HG03066 (cell line): Measurements from ENCODE around the gene GAL3ST2.
A peak's percentile ranks its signal among the peaks of the same experiment; 100 is the strongest.
"Not testable (repeated sequence)": the region's sequence is repeated elsewhere in the genome, so short reads cannot be mapped to it uniquely, and the experiment has no call there.

Experiments used
- ATAC-seq: cut with Tn5 transposase; IDR thresholded peaks from one replicate; pipeline ENCODE4 v1.9.1; 2021; ENCODE audit warnings: low read depth; ENCODE audit not compliant: unreplicated experiment

The GAL3ST2 gene

DNA sequence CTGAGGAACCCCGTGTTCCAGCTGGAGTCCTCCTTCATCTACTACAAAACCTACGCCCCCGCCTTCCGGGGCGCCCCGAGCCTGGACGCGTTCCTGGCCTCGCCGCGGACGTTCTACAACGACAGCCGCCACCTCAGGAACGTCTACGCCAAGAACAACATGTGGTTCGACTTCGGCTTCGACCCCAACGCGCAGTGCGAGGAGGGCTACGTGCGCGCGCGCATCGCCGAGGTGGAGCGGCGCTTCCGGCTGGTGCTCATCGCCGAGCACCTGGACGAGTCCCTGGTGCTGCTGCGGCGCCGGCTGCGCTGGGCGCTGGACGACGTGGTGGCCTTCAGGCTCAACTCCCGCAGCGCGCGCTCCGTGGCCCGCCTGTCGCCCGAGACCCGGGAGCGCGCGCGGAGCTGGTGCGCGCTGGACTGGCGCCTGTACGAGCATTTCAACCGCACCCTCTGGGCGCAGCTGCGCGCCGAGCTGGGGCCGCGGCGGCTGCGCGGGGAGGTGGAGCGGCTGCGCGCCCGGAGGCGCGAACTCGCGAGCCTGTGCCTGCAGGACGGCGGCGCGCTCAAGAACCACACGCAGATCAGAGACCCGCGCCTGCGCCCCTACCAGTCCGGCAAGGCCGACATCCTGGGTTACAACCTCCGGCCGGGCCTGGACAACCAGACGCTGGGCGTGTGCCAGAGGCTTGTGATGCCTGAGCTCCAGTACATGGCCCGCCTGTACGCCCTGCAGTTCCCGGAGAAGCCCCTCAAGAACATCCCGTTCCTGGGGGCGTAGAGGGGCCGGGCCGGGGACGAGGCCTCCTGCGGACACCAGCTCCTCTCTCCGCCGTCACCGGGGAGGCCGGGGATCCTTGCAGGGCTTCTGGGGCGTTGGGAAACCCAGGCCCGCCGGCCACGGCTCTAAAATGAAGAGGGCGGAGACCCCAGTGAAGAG is 27.0 kb downstream of the GAL3ST2 start:
- ATAC-seq, result peak; percentile 50

DNA sequence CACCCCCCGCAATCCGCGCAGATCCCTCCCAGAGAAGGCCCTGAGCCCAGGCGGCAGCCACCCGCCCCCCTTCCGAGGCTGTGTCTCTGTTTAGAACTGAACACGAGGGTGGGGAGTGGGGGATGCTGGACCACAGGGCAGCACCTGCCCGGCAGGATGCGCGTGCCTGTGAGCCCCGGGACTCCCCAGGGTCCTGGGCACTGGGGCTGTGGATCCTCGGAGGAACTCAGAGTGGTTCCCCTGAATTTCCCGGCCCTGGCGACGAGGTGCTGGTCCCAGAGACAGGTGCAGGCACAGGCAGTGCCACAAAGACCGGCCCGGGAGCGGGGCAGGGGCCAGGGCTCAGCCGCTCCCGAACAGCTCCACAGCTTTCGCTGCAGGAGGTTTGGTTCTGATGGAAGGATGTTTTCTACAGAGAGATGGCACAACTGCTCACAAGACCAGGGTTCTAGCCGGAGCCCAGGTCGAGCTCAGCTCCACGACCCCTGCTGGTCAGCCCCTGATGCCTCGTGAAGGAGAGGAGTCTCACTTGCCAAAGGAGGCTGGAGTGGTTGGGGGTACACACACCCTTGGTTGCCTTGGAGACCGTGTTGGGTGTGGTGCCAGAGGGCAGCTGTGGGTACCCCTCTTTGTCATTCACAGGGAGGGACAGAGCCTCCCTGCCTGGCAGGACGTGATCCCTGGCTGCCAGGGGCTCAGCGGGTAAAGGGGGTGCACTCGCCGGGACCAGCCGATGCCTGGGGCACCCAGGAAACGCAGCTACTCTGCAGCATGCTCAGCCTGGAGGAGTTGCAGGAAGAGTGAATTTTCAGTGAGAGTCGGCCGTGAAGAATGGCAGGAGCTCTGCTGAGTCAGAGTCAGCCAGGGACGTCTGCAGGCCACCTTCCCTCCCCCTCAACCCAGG is 28.0 kb downstream of the GAL3ST2 start:
- no peak for ATAC-seq

DNA sequence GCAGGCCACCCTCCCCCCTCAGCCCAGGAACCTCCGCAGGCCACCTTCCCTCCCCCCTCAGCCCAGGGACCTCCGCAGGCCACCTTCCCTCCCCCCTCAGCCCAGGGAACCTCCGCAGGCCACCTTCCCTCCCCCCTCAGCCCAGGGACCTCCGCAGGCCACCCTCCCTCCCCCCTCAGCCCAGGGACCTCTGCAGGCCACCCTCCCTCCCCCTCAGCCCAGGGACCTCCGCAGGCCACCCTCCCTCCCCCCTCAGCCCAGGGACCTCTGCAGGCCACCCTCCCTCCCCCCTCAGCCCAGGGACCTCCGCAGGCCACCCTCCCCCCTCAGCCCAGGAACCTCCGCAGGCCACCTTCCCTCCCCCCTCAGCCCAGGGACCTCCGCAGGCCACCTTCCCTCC is 29.6 kb downstream of the GAL3ST2 start:
- not testable (repeated sequence) for ATAC-seq

DNA sequence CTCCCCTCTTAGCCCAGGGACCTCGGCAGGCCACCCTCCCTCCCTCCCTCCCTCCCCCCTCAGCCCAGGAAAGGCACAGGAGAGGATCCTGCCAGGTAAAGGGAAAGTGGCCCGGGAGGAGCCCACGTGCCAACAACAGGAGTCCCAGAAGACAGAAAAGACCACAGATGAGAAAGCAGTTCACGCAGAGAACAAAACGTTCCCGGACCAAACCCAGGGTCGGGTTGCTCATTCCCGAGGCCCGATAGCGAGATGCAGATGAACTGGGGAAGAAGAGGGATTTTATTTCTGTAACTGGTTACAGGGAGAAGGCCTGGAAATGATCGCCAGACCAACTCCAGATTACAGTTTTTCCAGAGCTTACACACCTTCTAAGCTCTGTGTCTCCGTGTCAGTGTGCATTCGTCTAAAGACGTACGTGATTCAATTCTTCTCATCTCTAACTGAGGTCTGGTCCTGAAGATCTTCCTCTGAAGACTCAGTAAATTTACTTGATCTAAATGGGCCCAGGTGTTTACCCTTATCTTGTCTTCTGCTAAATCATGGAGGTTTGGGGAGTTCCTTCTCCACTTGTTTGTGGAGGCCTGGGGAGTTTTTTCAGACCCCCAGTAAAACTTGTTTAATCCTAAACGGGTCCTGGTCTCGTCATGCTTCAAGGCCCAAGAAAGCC is 31.6 kb downstream of the GAL3ST2 start:
- ATAC-seq, result no peak

DNA sequence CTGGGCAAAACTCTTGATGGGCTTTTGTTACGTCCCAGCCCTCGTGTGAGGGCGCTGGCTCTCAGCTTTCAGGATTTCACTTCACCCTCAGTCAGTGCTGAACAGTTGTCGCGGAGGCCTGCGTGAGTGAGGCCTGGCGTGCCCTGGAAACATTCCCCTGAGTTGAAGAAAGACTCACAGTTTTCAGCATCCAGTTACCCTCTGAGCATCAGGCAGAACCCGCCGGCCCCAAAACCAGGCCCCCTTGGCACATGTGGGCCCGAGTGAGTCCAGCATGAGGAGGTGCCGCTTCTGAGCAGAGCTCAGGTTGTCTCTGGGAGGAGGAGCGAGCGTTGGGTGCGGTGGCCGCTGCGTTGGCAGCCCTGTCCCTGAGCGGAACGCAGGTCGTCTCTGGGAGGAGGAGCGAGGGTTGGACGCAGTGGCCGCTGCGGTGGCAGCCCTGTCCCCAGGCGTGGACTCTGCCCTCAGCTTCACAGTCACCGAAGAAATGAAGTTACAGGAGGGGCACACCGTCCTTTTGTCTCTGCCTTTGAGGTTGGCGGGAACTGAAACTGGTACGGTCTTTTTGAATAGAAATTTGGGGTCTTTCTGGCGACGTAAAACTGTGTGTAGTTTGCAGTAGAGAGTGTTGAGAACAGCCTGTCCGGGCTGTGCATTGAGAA is 32.2 kb downstream of the GAL3ST2 start, which contains the start of gene NEU4:
NEU4 (plus strand) TSS at position 473 of the 662 bp plus-strand sequence. CDS start 5,292 bp downstream, outside the sequence.
- no peak for ATAC-seq

DNA sequence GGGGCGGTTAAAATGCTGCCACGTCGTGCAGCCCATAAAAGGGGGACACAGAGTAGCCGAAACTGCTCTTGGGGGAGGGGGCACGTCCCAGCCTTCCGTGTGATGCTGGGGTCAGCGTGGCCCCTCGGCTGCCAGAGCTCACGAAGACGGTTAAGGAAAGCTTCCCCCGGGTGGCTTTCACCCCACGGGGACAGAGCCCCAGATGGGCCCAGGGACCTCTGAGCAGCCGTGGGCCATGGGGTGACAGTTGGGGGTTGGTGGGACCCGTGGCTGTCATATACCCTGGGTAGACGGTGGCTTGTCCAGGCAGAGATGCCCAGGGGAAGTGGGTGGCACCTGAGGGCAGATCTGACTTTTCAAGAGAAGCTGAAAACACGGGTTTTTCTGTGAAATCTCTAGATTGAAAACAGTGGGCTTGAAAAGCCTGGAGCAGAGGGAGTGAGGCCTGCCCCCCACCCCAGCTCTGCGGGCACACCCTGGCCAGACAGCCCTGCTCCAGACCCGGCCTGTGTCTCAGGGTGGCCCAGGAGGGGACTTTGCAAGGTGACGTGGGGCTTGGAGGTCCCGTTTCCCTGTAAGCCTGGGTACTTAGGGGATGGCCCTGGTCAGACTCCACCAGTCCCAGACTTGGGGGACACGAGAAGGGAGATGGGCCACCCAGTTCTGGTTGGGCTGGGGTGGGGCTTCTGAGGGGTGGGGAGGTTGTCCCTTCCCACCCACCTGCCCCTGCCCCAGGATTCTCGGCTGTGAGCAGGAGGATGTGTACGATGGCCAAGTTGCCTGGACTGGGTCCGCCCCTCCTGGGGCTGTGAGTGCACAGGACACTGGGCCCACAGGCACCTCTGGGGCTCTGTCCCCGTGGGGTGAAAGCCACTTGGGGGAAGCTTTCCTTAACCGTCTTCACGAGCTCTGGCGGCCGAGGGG is 33.0 kb downstream of the GAL3ST2 start:
- no peak for ATAC-seq

DNA sequence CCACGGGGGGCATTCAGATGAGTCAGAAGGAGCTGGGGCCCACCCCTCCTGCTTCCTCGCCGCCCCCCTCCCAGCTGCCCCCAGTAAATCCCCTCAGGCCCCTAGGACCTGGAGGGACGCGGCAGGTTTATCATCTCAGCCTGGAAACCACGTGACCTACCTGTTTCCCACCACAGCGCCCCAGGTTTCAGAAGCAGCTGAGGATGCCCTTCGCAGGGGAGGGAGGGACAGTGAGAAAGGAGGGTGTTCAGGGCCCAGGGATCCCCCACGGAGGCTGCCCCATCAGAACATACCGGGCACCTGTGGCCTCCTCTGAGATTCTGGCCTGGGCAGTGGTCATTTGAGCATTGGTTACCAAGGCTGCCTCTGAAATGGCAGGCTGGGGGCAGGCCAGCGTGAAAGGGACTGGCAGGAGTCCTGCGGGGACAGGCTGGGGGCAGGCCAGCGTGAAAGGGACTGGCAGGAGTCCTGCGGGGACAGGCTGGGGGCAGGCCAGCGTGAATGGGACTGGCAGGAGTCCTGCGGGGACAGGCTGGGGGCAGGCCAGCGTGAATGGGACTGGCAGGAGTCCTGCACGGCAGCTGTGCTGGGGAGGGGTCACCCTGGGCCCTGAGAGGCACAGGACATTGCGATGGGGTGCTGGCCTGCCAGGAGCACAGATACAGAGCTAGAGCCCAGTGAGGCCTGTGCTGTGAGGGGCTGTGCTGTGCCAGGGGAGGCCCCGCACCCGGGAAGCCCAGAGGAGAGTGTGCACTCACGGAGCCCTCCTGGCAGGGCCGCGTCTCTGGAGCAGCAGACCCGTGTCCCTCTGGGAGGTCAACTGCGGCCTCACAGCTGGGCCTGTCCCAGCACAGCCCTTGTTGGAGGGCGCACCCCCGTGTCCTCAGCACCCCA is 33.9 kb downstream of the GAL3ST2 start:
- ATAC-seq, result no peak

DNA sequence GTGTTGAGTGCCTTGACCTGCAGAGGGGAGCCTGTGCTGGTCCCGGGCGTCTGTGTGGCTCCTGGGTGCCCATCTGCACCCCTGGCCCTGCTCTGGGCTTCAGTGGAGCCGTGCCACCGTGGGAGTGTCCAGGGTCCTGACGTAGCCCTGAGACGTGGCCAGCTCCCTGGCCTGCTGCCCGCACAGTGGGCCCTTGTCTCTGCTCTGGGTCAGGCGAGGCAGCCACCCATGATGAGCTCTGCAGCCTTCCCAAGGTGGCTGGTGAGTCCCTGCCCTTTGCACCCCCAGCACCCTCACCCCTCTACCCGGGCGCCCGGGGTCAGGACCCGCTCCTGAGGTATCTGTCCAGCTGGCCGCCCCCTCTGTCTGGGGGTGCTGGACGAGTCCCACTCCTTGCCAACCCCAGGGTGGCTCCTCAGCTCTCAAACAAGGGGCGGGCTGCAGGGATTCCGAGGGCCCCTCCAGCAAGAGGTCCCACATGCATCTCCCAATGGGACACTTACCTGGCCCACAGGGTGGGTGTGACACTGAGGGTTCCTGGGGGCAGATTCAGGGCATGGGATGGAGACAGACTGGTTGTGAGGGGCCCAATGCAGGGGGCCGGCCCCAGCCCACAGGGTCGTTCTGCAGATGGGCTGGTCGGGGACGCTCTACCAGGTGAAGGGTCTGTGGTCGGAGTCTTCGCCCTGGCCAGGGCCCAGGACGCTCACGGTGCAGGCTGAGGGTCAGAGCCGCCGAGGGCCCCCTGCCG is 34.8 kb downstream of the GAL3ST2 start:
- no peak for ATAC-seq

DNA sequence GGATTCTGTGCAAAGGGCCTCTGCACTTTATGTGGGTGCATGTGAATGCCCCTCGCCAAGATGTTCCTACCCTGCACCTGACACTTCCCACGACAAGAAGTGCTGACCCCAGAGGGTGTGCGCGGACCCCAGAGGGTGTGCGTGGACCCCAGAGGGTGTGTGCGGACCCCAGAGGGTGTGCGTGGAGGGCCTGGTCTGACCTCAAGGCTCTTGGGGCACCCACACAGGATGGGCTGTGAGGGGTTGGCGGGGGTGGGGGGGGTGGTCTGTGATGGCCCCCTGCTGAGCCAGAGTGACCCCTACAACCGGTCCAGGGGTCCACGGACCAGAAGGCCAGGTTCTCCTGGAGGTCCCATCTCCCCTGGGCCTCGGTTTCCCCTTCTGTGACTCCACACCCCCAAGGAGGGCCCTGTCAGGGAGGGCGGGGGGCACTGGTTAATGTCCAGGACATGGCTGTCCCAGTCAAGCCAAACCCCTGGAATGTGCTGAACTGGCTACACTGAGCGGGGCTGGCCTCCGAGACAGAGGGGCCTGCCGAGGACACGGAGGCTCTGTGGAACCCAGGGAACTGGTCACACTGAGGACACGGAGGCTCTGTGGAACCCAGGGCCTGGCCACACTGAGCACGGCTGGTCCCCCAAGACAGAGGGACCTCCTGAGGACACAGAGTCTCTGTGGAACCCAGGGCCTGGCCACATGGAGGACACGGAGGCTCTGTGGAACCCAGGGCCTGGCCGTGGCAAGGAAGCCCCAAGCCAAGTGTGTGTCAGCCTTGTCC is 35.5 kb downstream of the GAL3ST2 start:
- ATAC-seq, result no peak

DNA sequence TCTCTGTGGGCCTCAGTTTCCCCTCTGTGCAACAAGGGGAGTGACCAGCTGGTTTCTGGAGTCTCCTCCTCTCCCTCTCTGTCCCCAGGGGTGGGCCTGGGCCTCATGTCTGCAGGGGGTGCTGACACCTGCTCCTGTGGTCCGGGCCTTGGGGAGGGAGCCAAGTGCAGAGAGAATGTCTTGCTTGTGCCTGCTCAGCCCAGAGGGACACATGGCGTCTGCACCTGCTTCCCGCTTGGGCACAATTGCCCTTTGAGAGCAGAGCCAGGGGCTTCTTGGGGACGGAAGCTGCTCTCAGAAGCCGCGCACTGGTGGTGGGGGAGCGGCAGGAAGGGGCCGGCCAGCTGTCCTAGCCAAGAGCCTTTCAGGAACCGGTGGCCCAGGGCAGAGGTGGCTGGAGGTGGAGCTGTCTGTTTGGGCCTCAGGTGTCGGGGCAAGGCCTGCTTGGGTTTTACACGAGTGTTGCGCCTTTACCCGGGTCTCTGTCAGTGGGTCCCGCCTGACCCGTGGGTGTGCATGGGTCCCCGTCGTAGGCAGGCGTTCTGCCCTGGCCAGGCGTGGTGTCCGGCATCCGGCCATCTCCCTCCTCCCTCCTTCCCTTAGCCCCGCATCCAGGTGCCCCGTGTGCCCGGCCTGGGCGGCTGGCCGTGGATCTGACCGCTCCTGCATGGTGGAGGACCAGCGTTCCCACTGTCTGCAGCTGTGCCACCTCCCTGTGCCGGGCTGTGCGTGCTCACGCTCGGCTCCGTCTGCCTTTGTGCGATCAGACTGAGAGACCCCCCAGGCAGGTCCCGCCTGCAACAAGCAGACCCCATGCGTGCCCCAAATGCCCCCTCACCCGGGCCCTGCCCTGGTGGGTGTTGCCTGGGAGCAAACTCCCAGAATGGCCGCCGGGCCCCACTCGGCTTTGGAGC is 36.4 kb downstream of the GAL3ST2 start:
- no peak for ATAC-seq

DNA sequence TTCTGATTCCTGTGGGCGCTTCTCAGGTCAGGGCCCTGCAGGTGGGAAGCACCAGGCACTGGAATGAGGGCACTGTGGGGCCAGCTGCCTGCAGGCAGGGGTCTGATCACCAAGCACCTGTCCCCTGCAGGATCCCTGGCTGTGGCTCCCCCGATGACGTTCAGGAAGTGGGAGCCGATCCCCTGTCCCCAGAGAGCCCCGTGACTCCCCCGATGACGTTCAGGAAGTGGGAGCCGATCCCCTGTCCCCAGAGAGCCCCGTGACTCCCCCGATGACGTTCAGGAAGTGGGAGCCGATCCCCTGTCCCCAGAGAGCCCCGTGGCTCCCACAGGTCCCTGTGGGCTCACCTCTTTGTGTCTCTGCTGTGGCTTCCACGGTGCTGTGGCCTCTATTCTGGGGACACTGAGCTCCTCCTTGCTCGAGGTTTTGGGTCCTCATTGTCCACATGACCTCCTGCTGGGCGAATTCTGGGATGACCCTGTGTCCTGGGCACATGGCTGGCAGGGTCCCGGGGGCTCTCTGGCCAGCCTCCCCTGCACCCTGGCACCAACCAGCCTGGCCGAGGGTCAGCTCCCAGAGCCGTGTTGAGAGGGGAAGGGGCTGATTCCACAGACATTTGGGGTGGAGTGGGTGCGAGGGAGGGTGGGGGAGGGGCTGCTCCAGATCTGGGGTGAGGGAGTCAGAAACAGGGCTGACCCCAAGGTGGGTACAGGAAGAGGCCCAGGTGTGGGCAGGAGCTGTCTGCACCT is 37.2 kb downstream of the GAL3ST2 start:
- no peak for ATAC-seq

DNA sequence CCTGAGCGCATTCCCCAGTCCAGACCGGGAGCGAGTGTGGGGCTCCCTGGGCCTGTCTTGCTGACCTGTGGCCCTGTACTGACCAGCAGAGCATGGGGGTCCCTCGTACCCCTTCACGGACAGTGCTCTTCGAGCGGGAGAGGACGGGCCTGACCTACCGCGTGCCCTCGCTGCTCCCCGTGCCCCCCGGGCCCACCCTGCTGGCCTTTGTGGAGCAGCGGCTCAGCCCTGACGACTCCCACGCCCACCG is 37.7 kb downstream of the GAL3ST2 start:
- ATAC-seq, result no peak

DNA sequence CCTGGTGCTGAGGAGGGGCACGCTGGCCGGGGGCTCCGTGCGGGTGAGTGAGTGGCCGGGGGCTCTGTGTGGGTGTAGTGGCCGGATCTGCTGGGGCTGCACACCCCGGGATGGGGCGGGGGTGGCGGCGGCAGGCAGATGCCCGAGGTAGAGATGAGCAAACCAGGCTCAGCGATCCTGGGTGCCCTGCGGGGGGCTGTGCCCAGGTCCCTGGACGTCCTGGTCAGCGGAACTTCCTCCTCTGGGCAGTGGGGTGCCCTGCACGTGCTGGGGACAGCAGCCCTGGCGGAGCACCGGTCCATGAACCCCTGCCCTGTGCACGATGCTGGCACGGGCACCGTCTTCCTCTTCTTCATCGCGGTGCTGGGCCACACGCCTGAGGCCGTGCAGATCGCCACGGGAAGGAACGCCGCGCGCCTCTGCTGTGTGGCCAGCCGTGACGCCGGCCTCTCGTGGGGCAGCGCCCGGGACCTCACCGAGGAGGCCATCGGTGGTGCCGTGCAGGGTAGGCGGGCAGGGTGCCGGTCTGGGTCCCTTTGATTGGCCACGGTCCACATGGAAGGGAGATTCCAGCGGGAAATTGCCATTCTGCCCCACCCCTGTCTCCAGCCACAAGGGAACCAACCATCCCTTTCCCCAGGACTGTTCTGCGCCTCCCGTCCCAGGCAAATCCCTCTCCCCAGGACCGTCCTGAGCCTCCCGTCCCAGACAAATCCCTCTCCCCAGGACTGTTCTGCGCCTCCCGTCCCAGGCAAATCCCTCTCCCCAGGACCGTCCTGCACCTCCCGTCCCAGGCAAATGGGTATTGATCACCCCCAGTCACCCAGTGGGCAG is 38.2 kb downstream of the GAL3ST2 start:
- ATAC-seq, result no peak
